Heart right ventricle (tissue), 16 donors: ENCODE data around the gene TULP1. TPM values are rescaled to one million over a fixed set of nuclear protein-coding genes. Genes with fewer than 3 reads are reported as not detected.

Experiments used
- ATAC-seq, 8 donors: fragments of 200-7000 bp; cut with Tn5 transposase; one replicate each; pipeline ENCODE4 v1.9.1; 2020; ENCODE audit warnings: mild to moderate bottlenecking in 8 of 8, moderate library complexity in 8 of 8, moderate number of reproducible peaks in 1 of 8
- DNase-seq, 2 donors: peaks; one replicate each; pipeline ENCODE4 v3.0.0-alpha.2; 2020
- H3K27ac ChIP-seq, 10 donors: fragments of 200-600 bp; sonication (generic) in 2 of 10; one replicate each; pipeline versions ENCODE4 v1.5.0 to v1.8.0; 2020 to 2022; ENCODE audit warnings: mild to moderate bottlenecking in 3 of 10
- H3K27me3 ChIP-seq, 7 donors: fragments of 200-600 bp; one replicate each; pipeline ENCODE4 v1.8.0; 2021 to 2022; ENCODE audit warnings: mild to moderate bottlenecking in 2 of 7
- H3K36me3 ChIP-seq, 9 donors: fragments of 200-600 bp; sonication (generic) in 1 of 9; one replicate each; pipeline versions ENCODE4 v1.5.0 to v1.8.0; 2020 to 2022; ENCODE audit warnings: mild to moderate bottlenecking in 2 of 9
- H3K4me1 ChIP-seq, 9 donors: fragments of 200-600 bp; sonication (generic) in 1 of 9; one replicate each; pipeline versions ENCODE4 v1.5.0 to v1.8.0; 2020 to 2022; ENCODE audit warnings: mild to moderate bottlenecking in 4 of 9
- H3K4me3 ChIP-seq, 10 donors: fragments of 200-600 bp; sonication (generic) in 2 of 10; one replicate each; pipeline versions ENCODE4 v1.5.0 to v1.8.0; 2020 to 2022; ENCODE audit warnings: mild to moderate bottlenecking in 7 of 10, moderate library complexity in 2 of 10
- H3K9me3 ChIP-seq, 11 donors: fragments of 200-600 bp in 10 of 11; sonication (generic) in 2 of 11; one replicate each; pipeline versions ENCODE4 v1.5.0 to v1.8.0; 2013 to 2022; ENCODE audit warnings: mild to moderate bottlenecking in 2 of 11, control low read depth in 1 of 11, moderate library complexity in 1 of 11
- CTCF ChIP-seq, 9 donors: fragments of 200-600 bp; sonication (generic) in 2 of 9; IDR thresholded peaks; one replicate each; pipeline versions ENCODE4 v1.5.0 to v1.8.0; 2021 to 2022; ENCODE audit warnings: antibody characterized with exemption in 9 of 9, mild to moderate bottlenecking in 5 of 9, moderate library complexity in 1 of 9
- WGBS, 2 donors: extraction: QIAGEN DNeasy Blood & Tissue Kit; methylation state at CpG; one replicate each; pipeline ENCODE4 v1.1.7; 2013; ENCODE audit warnings: inconsistent platforms in 1 of 2; 5-methylcytosine and 5-hydroxymethylcytosine counted together
- intact Hi-C, 10 donors: fragments of 100-400 bp; cut with DNase I; formaldehyde crosslinking; loops; one replicate each; pipeline versions ENCODE4 v1.11.1 to v1.14.2; 2022
- long read RNA-seq, 3 donors: library from polyadenylated mRNA; unstranded; transcript quantifications; one replicate each; pipeline ENCODE4 v2.0.0, GENCODE V29; 2020 to 2021
- polyA plus RNA-seq, 2 donors: library from polyadenylated mRNA; stranded (reverse); fragments of 200-250 nt; gene quantifications; one replicate each; pipeline ENCODE4 v1.2.3, GENCODE V29; 2013
- total RNA-seq, 10 donors: library from RNA; stranded (reverse); fragmentation: NEBNext Ultra II Directional in 3 of 10; extraction: Animal tissue kit (Norgen Biotek cat#: 25700) in 3 of 10; gene quantifications; one replicate each; pipeline versions ENCODE4 v1.2.1 to v1.2.4, GENCODE V29; 2021 to 2023
- donor health status: Arrhythmogenic right ventricular cardiomyopathy.
- donor health status: ischemic (EF 13 %, LVEDD 7.1; RV severe dilation, severe dysfunction).
- donor health status: healthy with polysubstance abuse.
- donor health status: DM: no; HTN: yes; CAD: no.
- donor health status: DM: no; HTN: no; CAD: no.
- donor health status: ischemic (EF 25% LVEDD 6.9; RV normal size, moderate dysfunction).
- donor health status: ischemic (EF 25% LVEDD 5.7; RV mildly dilated, moderate dysfunction).
- donor health status: healthy.
- donor health status: DM: yes; HTN: yes; CAD: no.
- donor health status: Ischemic cardiomyopathy.
- donor health status: ischemic (EF 35%, LVEDD 5.7; RV mildly dilated, moderate dysfunction).
- donor health status: nonischemic (EF 11% LVEDD 7.7; RV severe dilation, severe dysfunction).
- donor health status: DM: yes; HTN: yes; CAD: no.
- donor health status: PGD.
- donor health status: ischemic (EF 29% LVEDD 5.4; RV normal size, mild dysfunction).
- donor health status: nonischemic (EF 23%, LVEDD 6.1; RV moderate dilation, normal function).

TULP1 gene
- total RNA-seq (not detected), polyA plus RNA-seq (under 1 TPM; 0.03 to 0.15 TPM)
- long read RNA-seq, donor 1, result 0 reads
- long read RNA-seq, donor 2, result 0 reads
- long read RNA-seq, donor 3, result 0 reads

- Histone ChIP-seq H3K4me1 (peaks cover 0 to 10% (median 4%) of the 10 kb centered on the region in 9 donors), H3K36me3 (no peaks in the 10 kb centered on the region), H3K4me3 (peak within 1 kb of the TSS in 4 of 10 donors; percentile 22 to 32 (median 28)), H3K9me3 (no peaks in the 10 kb centered on the region), H3K27ac (no peak within 1 kb of the TSS), H3K27me3 (peaks cover 0 to 52% (median 42%) of the 10 kb centered on the region in 7 donors)
- intact Hi-C loops, result no loop called here
- ATAC-seq, result no peak
- 84 to 87% methylated on average over 10 of the region's 10 CpGs for WGBS, 2 donors
- TF ChIP-seq CTCF (IDR thresholded peaks at IDR 0.05), result no peak
- DNase-seq, result no peak
These were observed at the start of gene TULP1 for GRCh38 chr6:35512740-35513139. TULP1 (minus strand) TSS chr6:35512896; CDS start chr6:35512858, 38 bp downstream.

GRCh38 chr6:35562060-35562459, 49.4 kb upstream of the TULP1 start:
- Histone ChIP-seq H3K36me3 (no peaks in the 10 kb centered on the region), H3K4me3 (no peak overlapping the region), H3K27me3 (peaks cover 0 to 21% (median 14%) of the 10 kb centered on the region in 7 donors), H3K9me3 (no peaks in the 10 kb centered on the region), H3K4me1 (peaks cover 0 to 5% (median 0%) of the 10 kb centered on the region in 9 donors), H3K27ac (no peak overlapping the region)
- 45% methylated on average over 11 of the region's 11 CpGs for WGBS, 2 donors
- no peak for TF ChIP-seq CTCF (IDR thresholded peaks at IDR 0.05)
- DNase-seq, result peak in 1 of 2 donors; percentile 15
- ATAC-seq, result peak in 2 of 8 donors; percentile 31 to 89
- intact Hi-C loops, result no loop called here

GRCh38 chr6:35561113-35561512, 48.4 kb upstream of the TULP1 start:
- no peak for DNase-seq
- H3K36me3 ChIP-seq, result no peaks in the 10 kb centered on the region
- no peaks in the 10 kb centered on the region for H3K9me3 ChIP-seq
- WGBS, 2 donors, result 74 to 87% methylated on average over 5 of the region's 5 CpGs
- no peak overlapping the region for H3K4me3 ChIP-seq
- TF ChIP-seq CTCF (IDR thresholded peaks at IDR 0.05), result no peak
- intact Hi-C loops, result no loop called here
- H3K4me1 ChIP-seq, result peaks cover 0 to 6% (median 0%) of the 10 kb centered on the region in 9 donors
- ATAC-seq, result no peak
- no peak overlapping the region for H3K27ac ChIP-seq
- H3K27me3 ChIP-seq, result peaks cover 0 to 19% (median 14%) of the 10 kb centered on the region in 7 donors

- Histone ChIP-seq H3K9me3 (no peaks in the 10 kb centered on the region), H3K4me1 (peaks cover 0 to 6% (median 0%) of the 10 kb centered on the region in 9 donors), H3K36me3 (no peaks in the 10 kb centered on the region), H3K27me3 (no peaks in the 10 kb centered on the region), H3K4me3 (no peak overlapping the region), H3K27ac (no peak overlapping the region)
- WGBS, 2 donors, result 89 to 90% methylated on average over 12 of the region's 12 CpGs
- DNase-seq (no peak), ATAC-seq (no peak)
- intact Hi-C loops, result no loop called here
- no peak for TF ChIP-seq CTCF (IDR thresholded peaks at IDR 0.05)
These were observed 45.9 kb upstream of the TULP1 start for GRCh38 chr6:35558571-35558970.
